K562 (cell line): ENCODE measurements around the gene NFATC1. TPM values are rescaled to one million over a fixed set of nuclear protein-coding genes. Genes with fewer than 3 reads are reported as not detected.

ENCODE experiments used
- ATAC-seq: fragments of 200-7000 bp; cut with Tn5 transposase; 3 replicates; pipeline ENCODE4 v1.9.1; 2020; ENCODE audit warnings: moderate library complexity
- BruUV-seq: library from RNA; stranded (reverse); fragments of 400-500 nt; replicated peaks from 2 replicates; lab custom pipeline; 2021; lab: Mats Ljungman, UMichigan
- CTCF ChIA-PET: fragments of 300-600 bp; formaldehyde crosslinking; extraction: SDS; loops from one replicate; lab custom pipeline; 2021; ENCODE audit warnings: low intra/inter-chr PET ratio; lab: Yijun Ruan, JAX
- POLR2A ChIA-PET: fragments of 300-600, 350-650 bp; sonication (Branson Sonifier 250); formaldehyde crosslinking; extraction: SDS; loops from one replicate; lab custom pipeline; 2021; ENCODE audit warnings: antibody characterized with exemption, inconsistent platforms; lab: Yijun Ruan, JAX
- DNase-seq, 4 experiments: peaks; one replicate each; pipeline versions ENCODE4 v3.0.0 to v3.0.0-alpha.2; 2011 to 2018; ENCODE audit warnings: low spot score in 3 of 4, mixed read lengths in 3 of 4; ENCODE audit errors: extremely low read depth in 1 of 4
- FAIRE-seq: peaks from 2 replicates; lab custom pipeline; 2011; peaks lifted over from hg19 to GRCh38; lab: Jason Lieb, UNC
- H2AFZ ChIP-seq: 2 replicates; pipeline ENCODE4 v1.6.0; 2011; ENCODE audit warnings: low read depth, low read length, control low read depth, inconsistent platforms
- H3K27ac ChIP-seq: fragments of 200-600 bp; 3 replicates; pipeline ENCODE4 v1.8.0; 2011; ENCODE audit warnings: low read depth, mild to moderate bottlenecking, control low read depth, inconsistent platforms, low read length, moderate library complexity, mixed read lengths; ENCODE audit errors: extremely low read depth
- H3K27me3 ChIP-seq, 2 experiments: fragments of 300-600 bp in 1 of 2; 2 replicates in 1 of 2; 3 replicates in 1 of 2; pipeline versions ENCODE4 v1.6.0 to v1.8.0; 2011; ENCODE audit warnings: inconsistent platforms in 2 of 2, low read length in 2 of 2, mild to moderate bottlenecking in 1 of 2, mixed read lengths in 1 of 2, moderate library complexity in 1 of 2; ENCODE audit not compliant: control insufficient read depth in 2 of 2, insufficient read depth in 2 of 2
- H3K36me3 ChIP-seq: fragments of 300-600 bp; 3 replicates; pipeline ENCODE4 v1.8.0; 2011; ENCODE audit warnings: mild to moderate bottlenecking, low read length, inconsistent platforms; ENCODE audit not compliant: control insufficient read depth, insufficient read depth
- H3K4me1 ChIP-seq, 2 experiments: fragments of 200-600 bp in 1 of 2; replicated peaks in 1 of 2; 2 replicates in 1 of 2; 3 replicates in 1 of 2; pipeline versions ENCODE4 v1.5.1 to v1.8.0; 2011; ENCODE audit warnings: inconsistent platforms in 2 of 2, low read length in 2 of 2, mild to moderate bottlenecking in 1 of 2, mixed read lengths in 1 of 2, moderate library complexity in 1 of 2; ENCODE audit not compliant: control insufficient read depth in 2 of 2, insufficient read depth in 2 of 2
- H3K4me2 ChIP-seq: 2 replicates; pipeline ENCODE4 v1.6.1; 2011; ENCODE audit warnings: low read length, control low read depth, inconsistent platforms, mixed read lengths; ENCODE audit not compliant: insufficient read depth
- H3K4me3 ChIP-seq: fragments of 200-600 bp; sonication (generic), shearing (Covaris generic); 2 replicates; pipeline ENCODE4 v1.5.1; 2016; ENCODE audit warnings: control low read depth, inconsistent platforms
- H3K79me2 ChIP-seq: fragments of 200-600 bp; 3 replicates; pipeline ENCODE4 v1.8.0; 2011; ENCODE audit warnings: low read length, inconsistent platforms; ENCODE audit not compliant: control insufficient read depth, insufficient read depth
- H3K9ac ChIP-seq, 2 experiments: 2 replicates each; pipeline versions ENCODE4 v1.6.0 to v1.6.1; 2011; ENCODE audit warnings: low read depth in 2 of 2, low read length in 2 of 2, control low read depth in 1 of 2, inconsistent platforms in 1 of 2, mild to moderate bottlenecking in 1 of 2, mixed read lengths in 1 of 2; ENCODE audit not compliant: insufficient read depth in 1 of 2
- H3K9me1 ChIP-seq: one replicate; pipeline ENCODE4 v1.6.0; 2011; ENCODE audit warnings: inconsistent platforms, mild to moderate bottlenecking, low read length, moderate library complexity; ENCODE audit not compliant: control insufficient read depth, insufficient read depth
- H3K9me3 ChIP-seq: replicated peaks from 2 replicates; pipeline ENCODE4 v1.5.1; 2011; ENCODE audit warnings: low read depth, low read length, inconsistent platforms; ENCODE audit not compliant: control insufficient read depth, insufficient read depth
- H4K20me1 ChIP-seq: replicated peaks from 2 replicates; pipeline ENCODE4 v1.6.1; 2011; ENCODE audit warnings: low read length, inconsistent platforms, mixed read lengths; ENCODE audit not compliant: control insufficient read depth, insufficient read depth
- AFF4 ChIP-seq: sonication (generic); formaldehyde crosslinking; IDR thresholded peaks from 2 replicates; pipeline ENCODE4 v1.8.0; 2023; ENCODE audit warnings: mild to moderate bottlenecking, missing genetic modification reagents
- CGGBP1 ChIP-seq: fragments of 250-450 bp; sonication (Bioruptor Pico); IDR thresholded peaks from 2 replicates; pipeline ENCODE4 v1.9.0; 2021; ENCODE audit warnings: mild to moderate bottlenecking
- MCM2 ChIP-seq: fragments of 450-650 bp; IDR thresholded peaks from 2 replicates; pipeline ENCODE4 v1.6.1; 2017; ENCODE audit warnings: low read depth, mild to moderate bottlenecking
- PHF8 ChIP-seq: fragments of 200-600 bp; sonication (generic); IDR thresholded peaks from 2 replicates; pipeline ENCODE4 v1.6.1; 2012; ENCODE audit warnings: mixed run types, mild to moderate bottlenecking, inconsistent platforms, low read length, moderate library complexity, borderline replicate concordance
- PPARD ChIP-seq: fragments of 250-450 bp; sonication (Bioruptor Pico); IDR thresholded peaks from 2 replicates; pipeline ENCODE4 v1.8.0; 2022; ENCODE audit warnings: inconsistent platforms, mild to moderate bottlenecking, moderate library complexity
- RBFOX2 ChIP-seq: fragments of 200-400 bp; formaldehyde crosslinking; IDR thresholded peaks from 2 replicates; pipeline ENCODE4 v1.6.1; 2017; ENCODE audit warnings: low read depth, mild to moderate bottlenecking, low read length, moderate library complexity
- SFPQ ChIP-seq: fragments of 200-400 bp; formaldehyde crosslinking; IDR thresholded peaks from 2 replicates; pipeline ENCODE4 v1.6.1; 2017; ENCODE audit warnings: mild to moderate bottlenecking, low read depth, low read length, moderate library complexity
- SREBF1 ChIP-seq: fragments of 150-350 bp; IDR thresholded peaks from 2 replicates; pipeline ENCODE4 v1.6.1; 2014; ENCODE audit warnings: antibody characterized with exemption, low read depth, low read length, borderline replicate concordance
- TEAD4 ChIP-seq, 2 experiments: sonication (generic) in 1 of 2; formaldehyde crosslinking in 1 of 2; IDR thresholded peaks; 2 replicates each; pipeline versions ENCODE4 v1.6.1 to v1.8.0; 2012 to 2022; ENCODE audit warnings: borderline replicate concordance in 1 of 2, inconsistent platforms in 1 of 2, low read length in 1 of 2, mild to moderate bottlenecking in 1 of 2, missing genetic modification reagents in 1 of 2
- ZNF224 ChIP-seq: sonication (generic); formaldehyde crosslinking; IDR thresholded peaks from 2 replicates; pipeline ENCODE4 v1.8.0; 2022; ENCODE audit warnings: mild to moderate bottlenecking, missing genetic modification reagents
- WGBS: fragments of 100-300 bp; shearing (Covaris generic); methylation state at CpG from one replicate; pipeline ENCODE4 v1.1.6; 2016; ENCODE audit warnings: low coverage, mixed read lengths; ENCODE audit not compliant: insufficient coverage; ENCODE audit errors: missing lambda C conversion rate; 5-methylcytosine and 5-hydroxymethylcytosine counted together
- in situ Hi-C: fragments of 300-500 bp; cut with MboI; formaldehyde crosslinking; loops from 4 replicates; pipeline ENCODE4 v1.15.0; 2018; ENCODE audit warnings: inconsistent platforms, mixed read lengths
- intact Hi-C: fragments of 100-400 bp; cut with micrococcal nuclease; formaldehyde crosslinking; loops from 2 replicates; pipeline ENCODE4 v1.14.2; 2022
- polyA plus RNA-seq, 8 experiments: library from polyadenylated mRNA; depleted of rRNA in 4 of 8; stranded (reverse) in 5 of 8; unstranded in 3 of 8; fragments of >200 nt; fragmentation: Nextera tagmentation in 2 of 8; fragmentation: Illumina TruSeq in 1 of 8; extraction: Ambion mirVana in 2 of 8; extraction: Trizol in 1 of 8; gene quantifications; 2 replicates each; pipeline versions ENCODE4 v1.2.1 to v1.2.3, GENCODE V29; 2011 to 2014; ENCODE audit warnings: inconsistent platforms in 1 of 8, missing spikeins in 1 of 8
- total RNA-seq, 7 experiments: library from RNA; depleted of rRNA in 6 of 7; stranded (reverse); fragments of >200 nt in 6 of 7; fragmentation: Illumina TruSeq in 2 of 7; extraction: Trizol in 2 of 7; gene quantifications; 2 replicates each; pipeline versions ENCODE4 v1.2.1 to v1.2.3, GENCODE V29; 2011 to 2021; ENCODE audit warnings: low replicate concordance in 1 of 7
- TF ChIP-seq, protein P1 (sequence below), 2 experiments: fragments of 450-650 bp in 1 of 2; sonication (generic) in 1 of 2; formaldehyde crosslinking in 1 of 2; IDR thresholded peaks in 1 of 2; conservative IDR thresholded peaks in 1 of 2; 2 replicates each; pipeline versions ENCODE4 v1.6.1 to v1.8.1; 2016 to 2023; ENCODE audit warnings: mild to moderate bottlenecking in 2 of 2, moderate library complexity in 2 of 2, inconsistent platforms in 1 of 2, missing genetic modification reagents in 1 of 2

NFATC1 gene
- total and polyA plus RNA-seq, 9 of the 15 experiments (the other 6 are each of a cell fraction or from before 2014, with no cell fraction given): 1.1 to 16.4 (median 2.5) TPM

- TF ChIP-seq AFF4 (CRISPR knock-in tag) (no peak), PPARD (CRISPR knock-in tag) (no peak)
Measured at GRCh38 chr18:79432376-79433120, 36.8 kb downstream of the NFATC1 start (continued).

DNA sequence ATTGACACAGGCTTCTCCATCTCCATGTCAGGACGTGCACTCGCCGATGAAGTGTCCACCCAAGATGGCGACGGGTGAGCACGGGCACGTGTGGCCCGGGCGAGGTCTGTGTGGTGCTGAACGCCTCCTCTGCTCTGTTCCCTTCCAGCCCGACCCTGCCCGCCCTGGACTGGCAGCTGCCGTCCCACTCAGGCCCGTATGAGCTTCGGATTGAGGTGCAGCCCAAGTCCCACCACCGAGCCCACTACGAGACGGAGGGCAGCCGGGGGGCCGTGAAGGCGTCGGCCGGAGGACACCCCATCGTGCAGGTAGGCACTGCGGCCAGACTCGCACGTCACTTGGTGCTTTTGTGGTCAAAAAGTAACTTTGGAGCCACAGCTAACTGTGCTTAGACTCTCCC lies 37.7 kb downstream of the NFATC1 start:
- Histone ChIP-seq H3K27me3 (no peaks in the 10 kb centered on the region), H3K4me1 (peaks cover 7 to 29% of the 10 kb centered on the region in 2 experiments; a peak in 4 of 5 replicates), H3K4me2 (no peak overlapping the region), H2AFZ (no peak overlapping the region), H3K9ac (no peak overlapping the region), H4K20me1 (0 out of 2 replicates have a peak, but pooled peaks cover 4% of the 10 kb centered on the region), H3K9me3 (no peaks in the 10 kb centered on the region), H3K9me1 (no peaks in the 10 kb centered on the region), H3K36me3 (peaks cover 5% of the 10 kb centered on the region; the same call in 1 of the 3 replicates), H3K27ac (no peak overlapping the region), H3K4me3 (no peak overlapping the region), H3K79me2 (peaks cover 6% of the 10 kb centered on the region; the same call in 2 of the 3 replicates)
- ChIA-PET POLR2A (no interaction called here), CTCF (no interaction called here)
- no peak for FAIRE-seq
- no peak for DNase-seq
- no TSS peak for BruUV-seq
- no CpG with 5 or more reads among the region's 27 CpGs for WGBS
- in situ Hi-C loops (no loop called here), intact Hi-C loops (no loop called here)
- no peak for ATAC-seq
- TF ChIP-seq PHF8 (no peak), TEAD4 (IDR thresholded peaks at IDR 0.05; ENCODE audit: low read length) (no peak), TEAD4 (CRISPR knock-in tag; IDR thresholded peaks at IDR 0.05; ENCODE audit: borderline replicate concordance) (no peak), SFPQ (no peak), RBFOX2 (no peak), MCM2 (no peak), ZNF224 (CRISPR knock-in tag) (no peak), SREBF1 (no peak), CGGBP1 (CRISPR knock-in tag) (no peak)
- TF ChIP-seq, protein P1, sequence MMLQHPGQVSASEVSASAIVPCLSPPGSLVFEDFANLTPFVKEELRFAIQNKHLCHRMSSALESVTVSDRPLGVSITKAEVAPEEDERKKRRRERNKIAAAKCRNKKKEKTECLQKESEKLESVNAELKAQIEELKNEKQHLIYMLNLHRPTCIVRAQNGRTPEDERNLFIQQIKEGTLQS (IDR thresholded peaks at IDR 0.05): no peak
- TF ChIP-seq, protein P1 (CRISPR knock-in tag; conservative IDR thresholded peaks at IDR 0.05): no peak
